ENCODE data around the gene EFNA2. TPM values are rescaled to one million over a fixed set of nuclear protein-coding genes. Genes with fewer than 3 reads are reported as not detected.

EFNA2 gene
- polyA plus RNA-seq, 1 donor from 2014 or later: 10.3 TPM

DNA sequence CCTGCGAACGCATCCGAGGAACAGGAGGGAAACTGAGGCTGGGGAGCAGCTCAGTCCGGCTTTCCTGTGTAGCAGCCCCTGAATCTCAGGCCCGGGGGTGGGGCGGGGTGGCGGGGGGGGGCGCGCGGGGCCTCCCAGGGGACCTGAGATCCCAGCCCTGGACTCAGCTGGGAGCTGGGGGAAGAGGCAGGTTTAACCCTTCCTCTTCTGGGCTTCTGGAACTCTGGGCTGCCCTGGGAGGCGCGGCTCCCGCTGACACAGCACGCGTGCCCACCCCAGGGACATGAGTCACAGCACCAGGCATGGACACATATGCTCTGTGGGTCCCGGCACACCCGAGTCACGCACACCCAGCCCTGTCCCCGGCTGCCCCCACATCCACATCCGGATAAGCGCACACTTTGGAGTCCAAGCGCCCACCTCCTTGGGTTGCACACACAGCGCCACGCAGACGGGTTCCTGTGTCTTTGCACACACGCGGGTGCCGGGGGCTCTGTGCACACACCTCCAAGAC is 20.0 kb upstream of the EFNA2 start:
- H3K36me3 ChIP-seq (ENCODE audit: insufficient read depth, low read length): no peaks in the 10 kb centered on the region
- H3K27me3 ChIP-seq (ENCODE audit: insufficient read depth, low read depth, low read length): no peaks in the 10 kb centered on the region
- H3K27ac ChIP-seq (ENCODE audit: low read length): peak overlapping the region; percentile 68
- peak overlapping the region; percentile 90 for H3K9ac ChIP-seq (ENCODE audit: low read length)
- peak overlapping the region; percentile 51 for H3K4me2 ChIP-seq (ENCODE audit: low read length)
- H3F3A ChIP-seq (ENCODE audit: insufficient read depth, low read length, poor library complexity, severe bottlenecking): no peaks in the 10 kb centered on the region
- TF ChIP-seq TAF1 (IDR thresholded peaks at IDR 0.05; ENCODE audit: low read depth): no peak
- TF ChIP-seq POLR2AphosphoS5 (IDR thresholded peaks at IDR 0.05): no peak
- no peak for TF ChIP-seq EP300 (conservative IDR thresholded peaks at IDR 0.05; ENCODE audit: poor library complexity, severe bottlenecking)
- TF ChIP-seq SMC3 (conservative IDR thresholded peaks at IDR 0.05; ENCODE audit: poor library complexity): no peak
- TF ChIP-seq, protein P1, sequence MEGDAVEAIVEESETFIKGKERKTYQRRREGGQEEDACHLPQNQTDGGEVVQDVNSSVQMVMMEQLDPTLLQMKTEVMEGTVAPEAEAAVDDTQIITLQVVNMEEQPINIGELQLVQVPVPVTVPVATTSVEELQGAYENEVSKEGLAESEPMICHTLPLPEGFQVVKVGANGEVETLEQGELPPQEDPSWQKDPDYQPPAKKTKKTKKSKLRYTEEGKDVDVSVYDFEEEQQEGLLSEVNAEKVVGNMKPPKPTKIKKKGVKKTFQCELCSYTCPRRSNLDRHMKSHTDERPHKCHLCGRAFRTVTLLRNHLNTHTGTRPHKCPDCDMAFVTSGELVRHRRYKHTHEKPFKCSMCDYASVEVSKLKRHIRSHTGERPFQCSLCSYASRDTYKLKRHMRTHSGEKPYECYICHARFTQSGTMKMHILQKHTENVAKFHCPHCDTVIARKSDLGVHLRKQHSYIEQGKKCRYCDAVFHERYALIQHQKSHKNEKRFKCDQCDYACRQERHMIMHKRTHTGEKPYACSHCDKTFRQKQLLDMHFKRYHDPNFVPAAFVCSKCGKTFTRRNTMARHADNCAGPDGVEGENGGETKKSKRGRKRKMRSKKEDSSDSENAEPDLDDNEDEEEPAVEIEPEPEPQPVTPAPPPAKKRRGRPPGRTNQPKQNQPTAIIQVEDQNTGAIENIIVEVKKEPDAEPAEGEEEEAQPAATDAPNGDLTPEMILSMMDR (IDR thresholded peaks at IDR 0.05; ENCODE audit: poor library complexity, severe bottlenecking): no peak
- no peak for TF ChIP-seq RAD21 (conservative IDR thresholded peaks at IDR 0.05)
- no peak for TF ChIP-seq MXI1 (conservative IDR thresholded peaks at IDR 0.05; ENCODE audit: poor library complexity, severe bottlenecking)
- TF ChIP-seq, protein P2, sequence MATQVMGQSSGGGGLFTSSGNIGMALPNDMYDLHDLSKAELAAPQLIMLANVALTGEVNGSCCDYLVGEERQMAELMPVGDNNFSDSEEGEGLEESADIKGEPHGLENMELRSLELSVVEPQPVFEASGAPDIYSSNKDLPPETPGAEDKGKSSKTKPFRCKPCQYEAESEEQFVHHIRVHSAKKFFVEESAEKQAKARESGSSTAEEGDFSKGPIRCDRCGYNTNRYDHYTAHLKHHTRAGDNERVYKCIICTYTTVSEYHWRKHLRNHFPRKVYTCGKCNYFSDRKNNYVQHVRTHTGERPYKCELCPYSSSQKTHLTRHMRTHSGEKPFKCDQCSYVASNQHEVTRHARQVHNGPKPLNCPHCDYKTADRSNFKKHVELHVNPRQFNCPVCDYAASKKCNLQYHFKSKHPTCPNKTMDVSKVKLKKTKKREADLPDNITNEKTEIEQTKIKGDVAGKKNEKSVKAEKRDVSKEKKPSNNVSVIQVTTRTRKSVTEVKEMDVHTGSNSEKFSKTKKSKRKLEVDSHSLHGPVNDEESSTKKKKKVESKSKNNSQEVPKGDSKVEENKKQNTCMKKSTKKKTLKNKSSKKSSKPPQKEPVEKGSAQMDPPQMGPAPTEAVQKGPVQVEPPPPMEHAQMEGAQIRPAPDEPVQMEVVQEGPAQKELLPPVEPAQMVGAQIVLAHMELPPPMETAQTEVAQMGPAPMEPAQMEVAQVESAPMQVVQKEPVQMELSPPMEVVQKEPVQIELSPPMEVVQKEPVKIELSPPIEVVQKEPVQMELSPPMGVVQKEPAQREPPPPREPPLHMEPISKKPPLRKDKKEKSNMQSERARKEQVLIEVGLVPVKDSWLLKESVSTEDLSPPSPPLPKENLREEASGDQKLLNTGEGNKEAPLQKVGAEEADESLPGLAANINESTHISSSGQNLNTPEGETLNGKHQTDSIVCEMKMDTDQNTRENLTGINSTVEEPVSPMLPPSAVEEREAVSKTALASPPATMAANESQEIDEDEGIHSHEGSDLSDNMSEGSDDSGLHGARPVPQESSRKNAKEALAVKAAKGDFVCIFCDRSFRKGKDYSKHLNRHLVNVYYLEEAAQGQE (IDR thresholded peaks at IDR 0.05; ENCODE audit: borderline replicate concordance): no peak
- TF ChIP-seq EZH2 (IDR thresholded peaks at IDR 0.05; ENCODE audit: borderline replicate concordance, insufficient read depth, low read length, poor library complexity, severe bottlenecking): no peak
- H2AFZ ChIP-seq (ENCODE audit: low read depth, low read length): no peak overlapping the region
- H3K79me2 ChIP-seq (replicated peaks; ENCODE audit: insufficient read depth, low read length): peaks cover 25% of the 10 kb centered on the region
- no peaks in the 10 kb centered on the region for H3K9me3 ChIP-seq (ENCODE audit: low read length)
- peak overlapping the region; percentile 71 for H3K4me3 ChIP-seq (ENCODE audit: low read length)
- no peaks in the 10 kb centered on the region for H3K9me2 ChIP-seq (ENCODE audit: insufficient read depth, low read length)
- H4K20me1 ChIP-seq (ENCODE audit: insufficient read depth): peaks cover 11% of the 10 kb centered on the region

DNA sequence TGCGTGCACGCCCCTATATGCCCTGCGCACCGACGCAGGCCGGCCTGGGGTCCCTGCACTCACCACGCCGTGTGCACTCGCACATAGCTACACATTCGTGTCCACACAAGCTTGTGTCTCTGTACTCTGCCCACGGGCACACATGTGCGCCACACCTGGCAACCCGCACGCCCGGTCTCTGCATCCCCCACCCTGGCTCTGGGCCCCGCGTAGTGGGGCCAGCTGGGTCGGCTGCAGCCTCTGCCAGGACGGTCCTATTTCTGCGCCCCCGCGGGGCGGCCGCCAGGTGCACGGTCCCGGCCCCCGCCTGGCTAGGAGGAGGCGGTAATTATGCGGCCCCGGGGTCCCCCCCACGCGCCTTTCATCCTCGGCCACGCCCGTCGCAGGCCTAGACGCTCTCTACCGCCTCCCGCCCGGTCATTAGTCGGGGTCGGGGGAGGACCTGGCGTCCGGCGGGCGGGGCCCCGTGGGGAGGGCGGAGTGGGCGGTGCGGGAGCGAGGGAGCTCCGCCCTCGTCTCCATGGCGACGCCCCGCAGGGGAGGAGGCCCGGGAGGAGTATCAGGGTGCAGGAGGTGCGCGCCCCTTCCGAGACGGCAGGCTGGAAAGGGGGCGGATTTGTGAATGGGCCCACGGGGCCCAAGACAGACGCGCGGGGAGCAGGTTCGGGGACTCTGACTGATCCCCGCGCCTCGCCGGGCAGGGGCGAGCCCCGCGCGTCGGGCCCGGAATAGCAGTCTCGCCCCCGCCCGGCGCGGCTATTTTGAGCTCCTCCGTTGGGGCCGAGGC is 19.4 kb upstream of the EFNA2 start:
- TF ChIP-seq TAF1 (IDR thresholded peaks at IDR 0.05; ENCODE audit: low read depth) (no peak), POLR2AphosphoS5 (IDR thresholded peaks at IDR 0.05) (peak; percentile 5)
- Histone ChIP-seq H3K79me2 (replicated peaks; ENCODE audit: insufficient read depth, low read length) (peaks cover 29% of the 10 kb centered on the region), H2AFZ (ENCODE audit: low read depth, low read length) (no peak overlapping the region), H3K27me3 (ENCODE audit: insufficient read depth, low read depth, low read length) (no peaks in the 10 kb centered on the region), H3K36me3 (ENCODE audit: insufficient read depth, low read length) (no peaks in the 10 kb centered on the region), H3K4me3 (ENCODE audit: low read length) (peak overlapping the region; percentile 71), H3K27ac (ENCODE audit: low read length) (peak overlapping the region; percentile 68), H3K9me2 (ENCODE audit: insufficient read depth, low read length) (no peaks in the 10 kb centered on the region), H3K9ac (ENCODE audit: low read length) (peak overlapping the region; percentile 90), H3K4me2 (ENCODE audit: low read length) (peak overlapping the region; percentile 51), H4K20me1 (ENCODE audit: insufficient read depth) (peaks cover 17% of the 10 kb centered on the region), H3K9me3 (ENCODE audit: low read length) (no peaks in the 10 kb centered on the region), H3F3A (ENCODE audit: insufficient read depth, low read length, poor library complexity, severe bottlenecking) (no peaks in the 10 kb centered on the region)
